ENCODE data around the gene APOBEC3B.

APOBEC3B gene

DNA sequence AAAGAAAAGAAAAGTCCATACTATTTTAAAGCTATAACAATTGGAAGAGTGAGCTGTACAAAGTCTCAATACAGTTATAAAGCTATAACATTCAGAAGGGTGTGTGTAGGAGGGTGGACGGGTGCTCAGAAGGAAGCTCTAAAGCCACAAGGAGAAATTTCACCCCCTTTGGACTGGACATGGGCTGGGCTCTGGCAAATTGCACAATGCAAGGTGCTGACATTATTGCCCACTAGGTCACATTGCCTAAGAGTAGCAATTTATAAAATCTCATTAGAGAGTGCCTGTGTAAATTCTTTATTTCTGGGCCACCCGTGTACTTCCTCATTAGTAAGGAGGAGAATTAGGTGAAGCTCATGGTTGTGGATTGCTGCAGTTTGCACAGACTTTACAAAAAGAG lies 30.4 kb upstream of the APOBEC3B start:
- Histone ChIP-seq H3K4me1 (ENCODE audit: control insufficient read depth, insufficient read depth, low read length) (no peaks in the 10 kb centered on the region), H3K4me3 (ENCODE audit: low read length) (no peak overlapping the region), H3K9me3 (ENCODE audit: control insufficient read depth, insufficient read depth, low read length) (no peaks in the 10 kb centered on the region), H3K27ac (ENCODE audit: low read length) (no peak overlapping the region), H3K27me3 (ENCODE audit: control insufficient read depth, insufficient read depth, low read length) (no peaks in the 10 kb centered on the region), H3K36me3 (ENCODE audit: control insufficient read depth, insufficient read depth, low read length) (no peaks in the 10 kb centered on the region)
- no CpG with 5 or more reads among the region's 2 CpGs for WGBS (ENCODE audit: insufficient coverage, insufficient read length)
- DNase-seq (ENCODE audit: low read depth, low spot score), result no peak

DNA sequence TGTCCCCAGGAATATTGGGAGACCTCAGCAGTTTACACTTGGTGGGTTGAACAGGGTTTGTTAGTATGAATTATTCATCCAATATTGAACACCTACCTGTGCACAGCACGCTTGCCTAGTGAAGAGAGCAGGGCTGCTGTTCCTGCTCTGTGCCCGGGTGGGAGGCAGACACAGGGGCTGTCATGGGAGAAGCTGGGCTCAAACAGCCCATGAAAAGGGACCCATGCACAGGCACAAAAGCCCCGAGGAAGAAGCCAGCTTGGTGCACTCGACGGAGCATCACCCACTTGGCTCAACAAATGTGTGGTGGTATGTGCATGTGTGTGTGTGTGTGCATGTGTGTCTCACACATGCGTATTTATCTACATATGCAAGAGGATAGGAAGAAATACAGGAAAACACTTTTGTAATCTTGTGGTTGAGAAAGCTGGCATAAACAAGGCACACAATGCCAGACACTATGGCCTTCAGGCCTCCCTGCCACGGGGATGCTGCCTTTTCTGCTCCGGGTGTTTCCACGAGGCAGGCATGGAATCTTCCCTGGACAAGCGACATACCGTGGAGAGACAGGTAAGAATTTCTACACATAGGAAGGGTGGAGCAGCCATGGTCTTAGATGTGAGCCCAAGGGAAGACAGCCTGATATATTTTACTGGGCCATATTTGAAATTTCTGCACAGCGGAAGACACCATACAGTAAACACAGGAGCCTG lies 29.7 kb upstream of the APOBEC3B start:
- Histone ChIP-seq H3K4me3 (ENCODE audit: low read length) (no peak overlapping the region), H3K4me1 (ENCODE audit: control insufficient read depth, insufficient read depth, low read length) (no peaks in the 10 kb centered on the region), H3K9me3 (ENCODE audit: control insufficient read depth, insufficient read depth, low read length) (no peaks in the 10 kb centered on the region), H3K27ac (ENCODE audit: low read length) (no peak overlapping the region), H3K27me3 (ENCODE audit: control insufficient read depth, insufficient read depth, low read length) (no peaks in the 10 kb centered on the region), H3K36me3 (ENCODE audit: control insufficient read depth, insufficient read depth, low read length) (no peaks in the 10 kb centered on the region)
- no CpG with 5 or more reads among the region's 12 CpGs for WGBS (ENCODE audit: insufficient coverage, insufficient read length)
- no peak for DNase-seq (ENCODE audit: low read depth, low spot score)

DNA sequence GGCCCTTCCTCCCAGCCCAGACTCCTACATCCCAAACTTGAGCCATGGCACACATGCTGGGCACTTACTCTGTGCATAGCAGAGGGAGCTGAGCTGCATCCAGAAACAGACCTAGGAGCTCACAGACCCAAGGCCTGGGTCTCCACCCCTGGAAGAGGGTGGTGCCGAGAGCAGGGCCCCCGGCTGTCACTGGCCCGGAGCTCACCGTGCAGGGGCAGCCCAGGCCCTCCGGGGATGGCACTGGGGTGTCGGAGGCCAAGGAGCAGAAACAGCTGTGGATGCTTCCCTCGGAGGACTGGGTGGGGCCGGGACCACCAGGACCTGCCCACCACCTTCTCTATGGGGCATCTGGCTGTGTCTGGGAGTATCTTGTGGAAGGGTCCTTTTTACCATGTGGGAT lies 29.1 kb upstream of the APOBEC3B start:
- no CpG with 5 or more reads among the region's 8 CpGs for WGBS (ENCODE audit: insufficient coverage, insufficient read length)
- H3K4me3 ChIP-seq (ENCODE audit: low read length), result no peak overlapping the region
- H3K27ac ChIP-seq (ENCODE audit: low read length), result no peak overlapping the region
- H3K9me3 ChIP-seq (ENCODE audit: control insufficient read depth, insufficient read depth, low read length), result no peaks in the 10 kb centered on the region
- DNase-seq (ENCODE audit: low read depth, low spot score), result no peak
- no peaks in the 10 kb centered on the region for H3K4me1 ChIP-seq (ENCODE audit: control insufficient read depth, insufficient read depth, low read length)
- no peaks in the 10 kb centered on the region for H3K36me3 ChIP-seq (ENCODE audit: control insufficient read depth, insufficient read depth, low read length)
- no peaks in the 10 kb centered on the region for H3K27me3 ChIP-seq (ENCODE audit: control insufficient read depth, insufficient read depth, low read length)

DNA sequence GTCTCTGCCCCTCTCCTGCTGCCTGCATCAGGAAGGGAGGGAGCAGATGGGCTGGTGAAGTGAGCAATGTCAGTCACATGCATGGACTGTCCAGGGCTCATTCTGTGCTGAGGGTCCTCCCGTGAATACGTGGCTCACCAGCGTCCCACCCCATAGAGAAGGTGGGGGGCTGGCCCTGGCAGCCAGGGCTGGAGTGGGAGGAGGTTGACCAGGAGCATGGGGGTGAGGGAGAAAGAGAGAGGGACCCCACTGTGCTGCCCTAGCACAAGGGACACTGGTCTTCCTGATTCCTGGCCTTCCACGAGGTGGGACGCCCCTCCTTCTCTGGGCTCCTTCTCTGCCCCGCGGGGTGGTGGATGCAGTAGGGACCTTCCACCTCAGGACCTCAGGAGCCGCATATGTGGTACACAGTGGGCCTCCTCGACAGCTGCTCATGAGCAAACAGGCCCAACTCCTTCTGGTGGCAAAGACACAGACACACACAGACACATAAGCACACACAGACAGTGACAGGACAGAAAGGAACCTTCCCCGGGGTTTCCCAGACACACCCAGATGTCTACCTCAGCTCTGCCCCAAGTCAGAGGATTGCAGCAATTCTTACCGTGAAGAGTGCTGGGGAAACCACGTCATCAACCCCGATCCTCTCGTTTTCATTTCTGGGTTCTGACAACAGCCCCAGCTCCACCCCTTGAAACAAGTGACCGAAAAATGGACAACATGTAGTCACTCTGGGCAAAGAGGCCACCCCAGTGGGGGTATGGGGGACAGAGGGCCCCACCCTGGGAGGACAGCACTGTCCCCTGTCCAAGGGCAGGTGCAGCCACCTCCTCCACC lies 28.4 kb upstream of the APOBEC3B start:
- WGBS (ENCODE audit: insufficient coverage, insufficient read length), result no CpG with 5 or more reads among the region's 15 CpGs
- no peaks in the 10 kb centered on the region for H3K9me3 ChIP-seq (ENCODE audit: control insufficient read depth, insufficient read depth, low read length)
- H3K4me1 ChIP-seq (ENCODE audit: control insufficient read depth, insufficient read depth, low read length), result no peaks in the 10 kb centered on the region
- H3K4me3 ChIP-seq (ENCODE audit: low read length), result no peak overlapping the region
- no peaks in the 10 kb centered on the region for H3K27me3 ChIP-seq (ENCODE audit: control insufficient read depth, insufficient read depth, low read length)
- H3K36me3 ChIP-seq (ENCODE audit: control insufficient read depth, insufficient read depth, low read length), result no peaks in the 10 kb centered on the region
- no peak overlapping the region for H3K27ac ChIP-seq (ENCODE audit: low read length)
- no peak for DNase-seq (ENCODE audit: low read depth, low spot score)

DNA sequence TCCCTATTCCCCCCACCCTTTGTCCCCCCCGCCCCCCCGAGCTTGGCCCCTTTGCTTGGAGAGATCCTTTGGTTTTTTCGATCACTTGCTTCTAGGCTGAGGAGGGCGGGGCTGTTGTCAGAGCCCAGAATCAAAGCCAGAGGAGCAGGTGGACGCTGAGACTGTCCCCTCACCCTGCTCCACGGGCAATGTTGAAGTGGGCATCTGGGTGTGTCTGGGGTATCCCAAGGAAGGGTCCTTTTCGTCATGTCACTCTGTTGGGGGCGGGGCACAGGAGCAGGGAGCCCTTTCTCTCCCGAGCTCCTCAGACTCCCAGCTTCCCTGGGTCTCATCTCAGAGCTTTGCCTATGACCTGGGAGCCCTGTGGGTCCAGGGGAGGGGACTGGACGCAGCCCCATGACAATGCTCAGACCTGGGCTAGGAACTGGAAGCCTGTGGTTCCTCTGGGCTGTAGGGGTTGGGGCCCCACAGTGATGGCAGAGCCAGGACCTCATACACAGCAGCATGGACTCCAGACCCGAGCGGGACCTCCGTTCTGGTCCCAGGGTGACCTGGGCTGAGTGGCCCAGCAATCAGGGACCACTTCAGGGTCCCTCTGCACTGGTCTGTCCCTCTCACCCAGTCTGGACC lies 27.6 kb upstream of the APOBEC3B start:
- DNase-seq (ENCODE audit: low read depth, low spot score), result no peak
- no peak overlapping the region for H3K27ac ChIP-seq (ENCODE audit: low read length)
- no CpG with 5 or more reads among the region's 13 CpGs for WGBS (ENCODE audit: insufficient coverage, insufficient read length)

DNA sequence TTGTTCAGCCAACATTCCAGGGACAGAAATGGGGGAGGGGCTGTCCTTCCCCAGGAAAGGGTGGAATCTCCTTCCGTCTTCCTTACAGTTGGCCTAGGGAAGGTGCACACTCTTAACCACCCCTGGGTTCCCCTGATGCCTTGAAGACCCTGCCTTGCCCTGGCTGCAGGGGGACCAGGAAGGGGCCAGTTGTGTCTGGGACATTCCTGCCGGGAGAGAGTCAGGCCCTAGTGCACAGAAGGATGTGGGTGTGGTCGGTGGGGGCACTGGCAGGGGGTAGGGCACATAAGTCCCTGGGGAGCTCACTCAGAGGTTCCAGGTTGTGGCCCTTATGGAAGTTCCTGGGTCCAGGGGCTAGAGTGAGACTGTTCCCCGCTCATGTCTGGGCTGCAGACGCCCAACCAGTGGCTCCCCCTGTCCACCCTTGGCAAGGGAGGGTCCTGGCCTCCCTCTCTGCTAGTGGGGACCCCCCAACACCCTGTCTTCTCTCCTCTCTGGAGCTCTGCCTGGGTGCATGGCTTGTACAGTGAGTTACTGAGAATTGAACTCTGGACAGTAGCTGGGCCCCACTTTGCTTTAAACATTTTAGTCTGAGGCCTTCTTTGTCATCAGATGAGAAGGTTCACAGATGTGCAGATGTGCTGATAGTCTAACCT lies 26.8 kb upstream of the APOBEC3B start:
- Histone ChIP-seq H3K4me3 (ENCODE audit: low read length) (no peak overlapping the region), H3K9me3 (ENCODE audit: control insufficient read depth, insufficient read depth, low read length) (no peaks in the 10 kb centered on the region), H3K27ac (ENCODE audit: low read length) (no peak overlapping the region), H3K36me3 (ENCODE audit: control insufficient read depth, insufficient read depth, low read length) (no peaks in the 10 kb centered on the region), H3K27me3 (ENCODE audit: control insufficient read depth, insufficient read depth, low read length) (no peaks in the 10 kb centered on the region), H3K4me1 (ENCODE audit: control insufficient read depth, insufficient read depth, low read length) (no peaks in the 10 kb centered on the region)
- no CpG with 5 or more reads among the region's 5 CpGs for WGBS (ENCODE audit: insufficient coverage, insufficient read length)
- no peak for DNase-seq (ENCODE audit: low read depth, low spot score)

More for the DNA sequence above, 27.6 kb upstream of the APOBEC3B start:
- H3K4me3 ChIP-seq (ENCODE audit: low read length), result no peak overlapping the region
- no peaks in the 10 kb centered on the region for H3K9me3 ChIP-seq (ENCODE audit: control insufficient read depth, insufficient read depth, low read length)
- H3K4me1 ChIP-seq (ENCODE audit: control insufficient read depth, insufficient read depth, low read length), result no peaks in the 10 kb centered on the region
- no peaks in the 10 kb centered on the region for H3K27me3 ChIP-seq (ENCODE audit: control insufficient read depth, insufficient read depth, low read length)
- no peaks in the 10 kb centered on the region for H3K36me3 ChIP-seq (ENCODE audit: control insufficient read depth, insufficient read depth, low read length)

DNA sequence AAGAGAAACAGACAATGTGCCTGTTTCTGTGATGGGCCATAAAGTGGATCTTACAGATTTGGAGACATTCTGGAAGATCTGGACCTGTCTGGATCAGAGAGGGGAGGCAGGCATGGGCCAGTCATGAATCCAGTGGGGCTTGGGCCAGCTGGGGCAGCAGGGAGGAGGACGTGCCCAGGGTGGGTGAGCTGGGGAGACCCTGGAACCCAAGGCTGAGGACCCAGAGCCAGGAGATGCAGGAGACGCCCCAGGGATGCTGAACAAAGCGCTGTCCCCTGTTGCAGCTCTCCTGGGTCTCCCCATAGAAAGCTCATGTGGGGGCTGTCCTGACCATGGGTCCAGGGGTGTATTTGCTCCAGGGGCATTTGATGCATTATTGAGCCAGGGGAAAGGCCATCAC lies 26.2 kb upstream of the APOBEC3B start:
- H3K9me3 ChIP-seq (ENCODE audit: control insufficient read depth, insufficient read depth, low read length), result no peaks in the 10 kb centered on the region
- H3K27me3 ChIP-seq (ENCODE audit: control insufficient read depth, insufficient read depth, low read length), result no peaks in the 10 kb centered on the region
- no peaks in the 10 kb centered on the region for H3K4me1 ChIP-seq (ENCODE audit: control insufficient read depth, insufficient read depth, low read length)
- no peaks in the 10 kb centered on the region for H3K36me3 ChIP-seq (ENCODE audit: control insufficient read depth, insufficient read depth, low read length)
- H3K4me3 ChIP-seq (ENCODE audit: low read length), result no peak overlapping the region
- no peak for DNase-seq (ENCODE audit: low read depth, low spot score)
- H3K27ac ChIP-seq (ENCODE audit: low read length), result no peak overlapping the region
- no CpG with 5 or more reads among the region's 3 CpGs for WGBS (ENCODE audit: insufficient coverage, insufficient read length)

DNA sequence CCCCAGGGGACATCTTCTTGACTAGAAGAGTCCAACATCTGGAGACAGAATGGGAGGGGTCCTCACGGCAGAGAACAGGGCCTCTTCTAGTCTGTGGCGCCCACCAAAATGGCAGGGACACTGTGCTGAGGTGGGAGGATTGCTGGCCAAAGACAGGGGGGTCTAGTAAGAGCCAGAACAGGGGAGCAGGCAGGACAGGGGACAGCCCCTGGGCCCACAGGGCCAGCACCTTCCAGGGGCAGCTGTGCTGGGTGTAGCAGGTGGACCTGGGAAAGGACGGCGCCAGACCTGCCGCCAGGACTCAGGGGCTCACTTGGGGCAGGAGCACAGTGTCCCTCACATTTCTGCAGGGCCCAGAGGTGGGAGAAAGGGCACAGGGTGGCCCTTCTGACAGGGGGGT lies 25.6 kb upstream of the APOBEC3B start:
- no peaks in the 10 kb centered on the region for H3K36me3 ChIP-seq (ENCODE audit: control insufficient read depth, insufficient read depth, low read length)
- no peaks in the 10 kb centered on the region for H3K27me3 ChIP-seq (ENCODE audit: control insufficient read depth, insufficient read depth, low read length)
- no peak overlapping the region for H3K4me3 ChIP-seq (ENCODE audit: low read length)
- no peaks in the 10 kb centered on the region for H3K9me3 ChIP-seq (ENCODE audit: control insufficient read depth, insufficient read depth, low read length)
- no peak overlapping the region for H3K27ac ChIP-seq (ENCODE audit: low read length)
- WGBS (ENCODE audit: insufficient coverage, insufficient read length), result no CpG with 5 or more reads among the region's 5 CpGs
- no peak for DNase-seq (ENCODE audit: low read depth, low spot score)
- no peaks in the 10 kb centered on the region for H3K4me1 ChIP-seq (ENCODE audit: control insufficient read depth, insufficient read depth, low read length)

DNA sequence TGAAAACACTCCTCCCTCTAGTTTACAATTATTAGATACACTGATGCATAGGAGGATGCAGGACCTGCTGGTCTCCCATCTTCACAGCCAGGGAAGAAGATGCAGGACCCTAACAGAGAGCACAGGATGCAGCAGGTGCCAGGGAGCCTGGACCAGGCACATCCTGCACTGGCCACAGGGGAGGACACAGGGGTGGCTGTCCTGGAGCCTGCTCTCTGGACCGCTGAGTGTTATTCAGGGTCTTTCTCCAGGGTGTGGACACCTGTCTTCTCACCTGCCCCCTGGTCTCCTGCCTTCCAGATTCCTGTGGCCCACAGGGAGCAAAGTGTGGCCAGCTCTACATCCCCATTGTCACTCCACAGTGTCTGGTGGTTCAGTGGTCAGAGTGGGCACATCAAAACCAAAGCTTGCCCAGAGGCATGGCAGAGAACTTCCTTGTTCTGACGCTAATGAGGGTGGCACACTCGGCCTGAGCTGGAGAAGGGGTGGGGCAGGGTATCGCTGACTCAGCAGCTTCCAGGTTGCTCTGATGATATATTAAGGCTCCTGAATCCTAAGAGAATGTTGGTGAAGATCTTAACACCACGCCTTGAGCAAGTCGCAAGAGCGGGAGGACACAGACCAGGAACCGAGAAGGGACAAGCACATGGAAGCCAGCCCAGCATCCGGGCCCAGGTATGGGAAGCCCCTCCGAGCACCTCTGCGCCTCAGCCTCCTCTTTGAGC lies 24.9 kb upstream of the APOBEC3B start, which contains the start of gene APOBEC3A:
Gene APOBEC3A, plus strand, starts transcription at position 564 of the 725 bp plus-strand sequence. Its CDS starts 83 bp downstream, at position 647.
- no peak within 1 kb of the TSS for H3K27ac ChIP-seq (ENCODE audit: low read length)
- no CpG with 5 or more reads among the region's 11 CpGs for WGBS (ENCODE audit: insufficient coverage, insufficient read length)
- DNase-seq (ENCODE audit: low read depth, low spot score), result no peak
- H3K36me3 ChIP-seq (ENCODE audit: control insufficient read depth, insufficient read depth, low read length), result no peaks in the 10 kb centered on the region
- no peak within 1 kb of the TSS for H3K4me3 ChIP-seq (ENCODE audit: low read length)
- no peaks in the 10 kb centered on the region for H3K4me1 ChIP-seq (ENCODE audit: control insufficient read depth, insufficient read depth, low read length)
- no peaks in the 10 kb centered on the region for H3K27me3 ChIP-seq (ENCODE audit: control insufficient read depth, insufficient read depth, low read length)
- no peaks in the 10 kb centered on the region for H3K9me3 ChIP-seq (ENCODE audit: control insufficient read depth, insufficient read depth, low read length)
